ENCODE results near the gene NUP133.

NUP133 gene

GRCh38 chr1:229412056-229412455 is 96.1 kb downstream of the NUP133 start:
- H3K36me3 ChIP-seq (ENCODE audit: low read length) = no peaks in the 10 kb centered on the region
- no peaks in the 10 kb centered on the region for H4K20me1 ChIP-seq (ENCODE audit: low read depth, low read length)
- TF ChIP-seq EZH2phosphoT487 (conservative IDR thresholded peaks at IDR 0.05; ENCODE audit: low read length) = no peak
- TF ChIP-seq CTCF (IDR thresholded peaks at IDR 0.05; ENCODE audit: insufficient read depth, low read length, poor library complexity, severe bottlenecking) = no peak
- H3K9me3 ChIP-seq (ENCODE audit: insufficient read depth, low read length) = no peaks in the 10 kb centered on the region
- H3F3A ChIP-seq (ENCODE audit: insufficient read depth) = no peaks in the 10 kb centered on the region
- H3K27me3 ChIP-seq (ENCODE audit: low read length) = no peaks in the 10 kb centered on the region
- no peaks in the 10 kb centered on the region for H3K9me2 ChIP-seq (replicated peaks; ENCODE audit: insufficient read depth, low read length)
- H3K4me3 ChIP-seq (ENCODE audit: insufficient read depth, low read length, poor library complexity, severe bottlenecking) = no peak overlapping the region
- no peak overlapping the region for H3K4me2 ChIP-seq (ENCODE audit: low read depth, low read length, poor library complexity, severe bottlenecking)
- H2AFZ ChIP-seq (ENCODE audit: low read depth, low read length, severe bottlenecking) = no peak overlapping the region
- H3K79me2 ChIP-seq (ENCODE audit: insufficient read depth, low read length) = no peaks in the 10 kb centered on the region
- no peak overlapping the region for H3K27ac ChIP-seq (ENCODE audit: low read depth, low read length)
- H3K9ac ChIP-seq (ENCODE audit: low read length) = no peak overlapping the region

GRCh38 chr1:229411434-229412055 is 96.6 kb downstream of the NUP133 start:
- Histone ChIP-seq H3F3A (ENCODE audit: insufficient read depth) (no peaks in the 10 kb centered on the region), H3K9me2 (replicated peaks; ENCODE audit: insufficient read depth, low read length) (no peaks in the 10 kb centered on the region), H3K4me3 (ENCODE audit: insufficient read depth, low read length, poor library complexity, severe bottlenecking) (no peak overlapping the region), H3K9me3 (ENCODE audit: insufficient read depth, low read length) (no peaks in the 10 kb centered on the region), H3K27me3 (ENCODE audit: low read length) (no peaks in the 10 kb centered on the region), H3K27ac (ENCODE audit: low read depth, low read length) (no peak overlapping the region), H2AFZ (ENCODE audit: low read depth, low read length, severe bottlenecking) (no peak overlapping the region), H3K36me3 (ENCODE audit: low read length) (no peaks in the 10 kb centered on the region), H3K79me2 (ENCODE audit: insufficient read depth, low read length) (no peaks in the 10 kb centered on the region), H3K4me2 (ENCODE audit: low read depth, low read length, poor library complexity, severe bottlenecking) (no peak overlapping the region), H3K9ac (ENCODE audit: low read length) (no peak overlapping the region), H4K20me1 (ENCODE audit: low read depth, low read length) (no peaks in the 10 kb centered on the region)
- TF ChIP-seq CTCF (IDR thresholded peaks at IDR 0.05; ENCODE audit: insufficient read depth, low read length, poor library complexity, severe bottlenecking) = no peak
- no peak for TF ChIP-seq EZH2phosphoT487 (conservative IDR thresholded peaks at IDR 0.05; ENCODE audit: low read length)

- H2AFZ ChIP-seq (ENCODE audit: low read depth, low read length, severe bottlenecking) = no peak overlapping the region
- no peak for TF ChIP-seq CTCF (IDR thresholded peaks at IDR 0.05; ENCODE audit: insufficient read depth, low read length, poor library complexity, severe bottlenecking)
Observed at GRCh38 chr1:229410692-229411433, 97.3 kb downstream of the NUP133 start.

More at GRCh38 chr1:229410692-229411433, 97.3 kb downstream of the NUP133 start:
- Histone ChIP-seq H3K4me2 (ENCODE audit: low read depth, low read length, poor library complexity, severe bottlenecking) (no peak overlapping the region), H4K20me1 (ENCODE audit: low read depth, low read length) (no peaks in the 10 kb centered on the region), H3K9me3 (ENCODE audit: insufficient read depth, low read length) (no peaks in the 10 kb centered on the region), H3K27ac (ENCODE audit: low read depth, low read length) (no peak overlapping the region), H3K4me3 (ENCODE audit: insufficient read depth, low read length, poor library complexity, severe bottlenecking) (no peak overlapping the region), H3K9ac (ENCODE audit: low read length) (no peak overlapping the region), H3K36me3 (ENCODE audit: low read length) (no peaks in the 10 kb centered on the region), H3K27me3 (ENCODE audit: low read length) (no peaks in the 10 kb centered on the region), H3K9me2 (replicated peaks; ENCODE audit: insufficient read depth, low read length) (no peaks in the 10 kb centered on the region), H3K79me2 (ENCODE audit: insufficient read depth, low read length) (no peaks in the 10 kb centered on the region), H3F3A (ENCODE audit: insufficient read depth) (no peaks in the 10 kb centered on the region)
